Globus pallidus (tissue), 1 donor: ENCODE measurements around the gene KISS1R.
"Not testable (repeated sequence)": the region's sequence is repeated elsewhere in the genome, so short reads cannot be mapped to it uniquely, and the experiment has no call there.

ENCODE experiments used
- DNase-seq: peaks from one replicate; pipeline ENCODE4 v3.0.0-alpha.2; 2015; ENCODE audit warnings: low spot score

KISS1R gene

GRCh38 chr19:954672-955494 lies 37.8 kb downstream of the KISS1R start:
- DNase-seq = no peak

- no peak for DNase-seq
These were observed 39.0 kb downstream of the KISS1R start for GRCh38 chr19:955803-956765.

GRCh38 chr19:956766-957440 lies 39.8 kb downstream of the KISS1R start:
- DNase-seq = no peak

- DNase-seq = not testable (repeated sequence)
These were observed 40.4 kb downstream of the KISS1R start for GRCh38 chr19:957578-957977.

GRCh38 chr19:958967-959855 lies 42.1 kb downstream of the KISS1R start:
- DNase-seq = no peak

- no peak for DNase-seq
These were observed 42.9 kb downstream of the KISS1R start for GRCh38 chr19:960020-960419.

- DNase-seq = no peak
These were observed 43.4 kb downstream of the KISS1R start for GRCh38 chr19:960601-960938.

- DNase-seq = no peak
These were observed 44.9 kb downstream of the KISS1R start for GRCh38 chr19:961866-962620.

GRCh38 chr19:962683-963400 lies 45.7 kb downstream of the KISS1R start:
- DNase-seq = no peak

GRCh38 chr19:963486-963951 lies 46.4 kb downstream of the KISS1R start:
- DNase-seq = no peak

- no peak for DNase-seq
These were observed 47.0 kb downstream of the KISS1R start for GRCh38 chr19:964116-964520.

- no peak for DNase-seq
These were observed 47.9 kb downstream of the KISS1R start for GRCh38 chr19:964761-965694.

GRCh38 chr19:966485-967088 lies 49.5 kb downstream of the KISS1R start:
- DNase-seq = no peak
